Ectodermal cell (in vitro differentiated cells): ENCODE measurements around the gene CACNA1S.
A peak's percentile ranks its signal among the peaks of the same experiment; 100 is the strongest.

ENCODE experiments used
- H3K27ac ChIP-seq: 2 replicates; pipeline ENCODE4 v1.7.0; 2013; ENCODE audit warnings: mild to moderate bottlenecking, low read depth, low read length; ENCODE audit not compliant: insufficient read depth, poor library complexity, severe bottlenecking
- H3K27me3 ChIP-seq: 2 replicates; pipeline ENCODE4 v1.7.0; 2013; ENCODE audit warnings: mild to moderate bottlenecking, low read length; ENCODE audit not compliant: insufficient read depth, control insufficient read depth, poor library complexity, severe bottlenecking
- H3K36me3 ChIP-seq: one replicate; pipeline ENCODE4 v1.7.0; 2013; ENCODE audit warnings: low read length; ENCODE audit not compliant: control insufficient read depth, insufficient read depth
- H3K4me1 ChIP-seq: one replicate; pipeline ENCODE4 v1.7.0; 2013; ENCODE audit warnings: low read length; ENCODE audit not compliant: control insufficient read depth, insufficient read depth
- H3K4me3 ChIP-seq: 2 replicates; pipeline ENCODE4 v1.7.0; 2013; ENCODE audit warnings: low read depth, low read length, control low read depth; ENCODE audit not compliant: insufficient read depth
- H3K9me3 ChIP-seq: 2 replicates; pipeline ENCODE4 v1.7.0; 2013; ENCODE audit warnings: mild to moderate bottlenecking, low read length, moderate library complexity; ENCODE audit not compliant: control insufficient read depth
- WGBS, 2 experiments: methylation state at CpG; one replicate each; pipeline ENCODE4 v1.1.7; 2013; ENCODE audit warnings: missing lambda C conversion rate in 2 of 2; 5-methylcytosine and 5-hydroxymethylcytosine counted together

The CACNA1S gene

DNA sequence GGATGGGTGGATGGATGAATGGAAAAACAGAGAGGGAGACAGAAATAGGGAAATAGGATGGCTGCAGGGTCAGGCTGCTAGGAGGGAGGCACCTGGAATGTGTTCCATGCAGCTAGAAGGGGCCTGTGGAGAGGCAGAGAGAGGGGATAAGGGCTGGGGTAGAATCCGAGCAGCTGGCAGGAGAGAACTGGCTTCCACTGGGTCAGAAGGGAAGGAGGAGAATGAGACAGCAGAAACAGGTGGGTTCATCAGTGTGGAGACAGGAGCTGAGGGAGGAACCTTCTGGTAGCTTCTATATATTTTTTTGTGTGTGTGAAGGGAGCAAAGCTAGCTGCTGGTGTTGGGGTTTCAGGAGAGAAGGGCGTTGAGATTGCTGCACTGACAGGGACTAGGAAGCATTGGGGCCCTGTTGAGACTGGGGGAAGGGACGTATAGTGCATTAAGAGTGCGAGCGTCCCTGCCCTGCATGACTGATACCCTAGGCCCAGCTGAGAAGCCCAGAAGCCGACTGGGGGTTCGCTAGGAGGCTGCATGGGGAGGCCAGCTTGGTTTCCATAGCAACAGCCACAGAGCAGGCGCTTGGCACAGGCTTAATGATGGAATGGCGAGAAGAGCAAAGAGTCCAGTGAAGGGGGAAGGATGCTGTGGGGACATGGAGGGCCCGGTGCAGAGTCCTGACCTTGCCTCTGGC, 73.9 kb downstream of the CACNA1S start:
- no peaks in the 10 kb centered on the region for H3K9me3 ChIP-seq
- H3K36me3 ChIP-seq = no peaks in the 10 kb centered on the region
- no peaks in the 10 kb centered on the region for H3K27me3 ChIP-seq
- 86 to 87% methylated on average over 10 of the region's 10 CpGs for WGBS, 2 experiments
- H3K27ac ChIP-seq = no peak overlapping the region
- peaks cover 7% of the 10 kb centered on the region for H3K4me1 ChIP-seq
- no peak overlapping the region for H3K4me3 ChIP-seq

DNA sequence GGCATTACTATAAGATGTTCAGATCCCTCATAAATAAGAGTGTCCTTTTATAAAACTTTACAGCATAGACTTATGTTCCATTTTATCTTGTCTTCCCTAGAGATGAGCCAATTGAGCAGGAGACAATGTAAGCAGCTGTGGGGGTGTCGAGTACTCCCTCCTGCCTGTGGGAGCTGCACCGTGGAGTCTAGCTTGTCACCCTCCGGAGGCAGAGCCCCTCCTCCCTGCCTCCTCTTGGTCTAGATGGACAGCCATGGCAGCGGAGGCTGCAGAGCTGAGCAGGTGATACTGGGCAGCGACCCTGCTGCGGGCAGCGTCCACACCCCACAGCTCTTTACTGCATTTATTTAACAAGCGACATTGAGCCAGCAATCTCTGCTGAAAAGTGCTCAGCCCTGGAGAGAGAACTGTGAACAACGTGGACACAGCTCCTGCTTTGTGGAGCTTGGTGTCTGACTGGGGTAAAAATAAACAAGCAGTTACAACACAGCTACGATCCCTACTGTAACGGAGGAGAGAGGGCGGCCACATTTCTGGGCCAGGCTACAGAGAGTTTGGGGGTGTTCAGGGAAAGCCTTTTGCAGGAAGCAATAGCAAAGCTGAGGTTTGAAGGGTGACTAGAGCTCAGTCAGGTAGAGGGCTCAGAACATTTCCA, 75.9 kb downstream of the CACNA1S start:
- peaks cover 7% of the 10 kb centered on the region for H3K4me1 ChIP-seq
- no peaks in the 10 kb centered on the region for H3K9me3 ChIP-seq
- H3K36me3 ChIP-seq = no peaks in the 10 kb centered on the region
- H3K4me3 ChIP-seq = no peak overlapping the region
- 88 to 91% methylated on average over 12 of the region's 12 CpGs for WGBS, 2 experiments
- no peaks in the 10 kb centered on the region for H3K27me3 ChIP-seq
- H3K27ac ChIP-seq = no peak overlapping the region

- 87 to 88% methylated on average over 4 of the region's 4 CpGs for WGBS, 2 experiments
- no peaks in the 10 kb centered on the region for H3K27me3 ChIP-seq
- no peaks in the 10 kb centered on the region for H3K9me3 ChIP-seq
- peaks cover 7% of the 10 kb centered on the region for H3K4me1 ChIP-seq
- H3K4me3 ChIP-seq = no peak overlapping the region
- H3K27ac ChIP-seq = no peak overlapping the region
- no peaks in the 10 kb centered on the region for H3K36me3 ChIP-seq
These were observed 77.6 kb downstream of the CACNA1S start for GRCh38 chr1:201034671-201035070.

DNA sequence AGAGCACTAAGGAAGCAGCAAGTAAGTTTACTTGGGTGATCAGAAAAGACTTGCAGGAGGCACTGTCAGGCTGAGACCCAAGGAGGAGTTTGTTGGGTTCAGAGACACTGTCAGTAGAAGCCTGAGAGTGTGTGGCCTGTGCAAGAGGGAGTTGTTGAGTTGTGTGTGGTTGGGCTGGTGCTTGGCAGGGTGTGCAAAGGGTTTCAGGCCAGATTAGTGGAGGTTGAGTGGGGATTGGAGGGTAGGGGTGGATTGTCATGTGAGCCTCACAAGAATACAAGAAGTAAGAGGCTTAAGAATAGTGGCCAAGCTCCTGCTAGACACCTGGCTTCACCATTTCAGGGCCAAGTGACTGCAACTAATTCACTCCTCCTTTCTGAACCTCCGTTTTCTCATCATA, 79.8 kb downstream of the CACNA1S start:
- WGBS, 2 experiments = 88% methylated on average over 1 of the region's 1 CpG; no CpG with 5 or more reads in 1 of the 2 experiments
- no peaks in the 10 kb centered on the region for H3K4me1 ChIP-seq
- H3K36me3 ChIP-seq = no peaks in the 10 kb centered on the region
- no peak overlapping the region for H3K4me3 ChIP-seq
- H3K27ac ChIP-seq = no peak overlapping the region
- H3K27me3 ChIP-seq = no peaks in the 10 kb centered on the region
- no peaks in the 10 kb centered on the region for H3K9me3 ChIP-seq

DNA sequence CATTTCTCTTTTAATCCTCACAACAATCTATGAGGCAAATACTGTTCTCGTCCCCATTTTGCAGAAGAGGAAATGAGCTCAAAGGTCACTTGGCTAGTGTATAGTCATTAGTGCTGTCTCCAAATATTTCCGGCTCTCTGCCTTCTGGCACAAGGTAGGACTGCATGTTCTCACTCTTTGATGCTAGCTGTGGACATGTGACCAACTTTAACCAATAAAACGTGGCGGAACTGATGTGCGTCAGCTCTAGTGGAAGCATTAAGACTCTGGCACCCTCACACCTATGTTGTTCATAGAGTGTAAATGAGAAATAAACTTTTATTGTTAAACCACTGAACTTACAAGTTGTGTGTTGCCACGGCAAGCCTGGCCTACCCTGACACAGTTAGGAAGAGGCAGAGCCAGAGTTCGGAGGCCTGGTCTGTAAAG, 83.8 kb downstream of the CACNA1S start:
- Histone ChIP-seq H3K27ac (no peak overlapping the region), H3K27me3 (no peaks in the 10 kb centered on the region), H3K4me3 (no peak overlapping the region), H3K4me1 (peaks cover 8% of the 10 kb centered on the region), H3K36me3 (no peaks in the 10 kb centered on the region), H3K9me3 (no peaks in the 10 kb centered on the region)
- WGBS, 2 experiments = 94 to 95% methylated on average over 7 of the region's 7 CpGs

- 74 to 90% methylated on average over 1 to 3 of the region's 3 CpGs for WGBS, 2 experiments
- H3K9me3 ChIP-seq = no peaks in the 10 kb centered on the region
- no peak overlapping the region for H3K27ac ChIP-seq
- H3K4me3 ChIP-seq = no peak overlapping the region
- H3K36me3 ChIP-seq = no peaks in the 10 kb centered on the region
- H3K4me1 ChIP-seq = peaks cover 19% of the 10 kb centered on the region
- H3K27me3 ChIP-seq = peaks cover 14% of the 10 kb centered on the region
These were observed 85.4 kb downstream of the CACNA1S start for GRCh38 chr1:201026836-201027235.

GRCh38 chr1:201026234-201026633, 86.0 kb downstream of the CACNA1S start:
- 91 to 92% methylated on average over 3 of the region's 3 CpGs for WGBS, 2 experiments
- no peak overlapping the region for H3K4me3 ChIP-seq
- no peak overlapping the region for H3K27ac ChIP-seq
- H3K9me3 ChIP-seq = no peaks in the 10 kb centered on the region
- H3K36me3 ChIP-seq = no peaks in the 10 kb centered on the region
- peaks cover 15% of the 10 kb centered on the region for H3K27me3 ChIP-seq
- H3K4me1 ChIP-seq = peaks cover 25% of the 10 kb centered on the region

DNA sequence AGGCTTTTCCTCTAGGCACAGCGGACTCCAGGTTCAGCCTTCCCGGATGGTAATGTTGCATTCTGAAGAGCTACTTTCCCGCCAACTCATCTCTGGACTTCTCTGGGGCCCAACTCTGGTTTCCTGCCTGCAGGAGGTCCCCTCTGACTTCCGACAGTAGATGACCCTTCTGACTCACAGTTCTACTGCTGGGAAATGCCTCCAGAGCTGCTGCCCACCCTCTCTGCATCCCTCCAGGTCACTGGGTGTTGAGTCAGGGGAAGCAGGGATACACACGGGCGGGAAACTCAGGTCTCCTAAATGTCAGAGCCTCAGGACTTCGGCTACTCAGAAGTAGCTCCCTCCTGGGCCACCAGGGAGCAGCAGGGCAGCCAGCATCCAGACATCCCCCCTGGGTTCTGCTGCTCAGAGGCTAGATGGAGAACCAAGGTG, 86.6 kb downstream of the CACNA1S start:
- H3K36me3 ChIP-seq = no peaks in the 10 kb centered on the region
- WGBS, 2 experiments = 66 to 70% methylated on average over 7 of the region's 7 CpGs
- H3K27me3 ChIP-seq = peaks cover 15% of the 10 kb centered on the region
- H3K27ac ChIP-seq = no peak overlapping the region
- peaks cover 31% of the 10 kb centered on the region for H3K4me1 ChIP-seq
- no peak overlapping the region for H3K4me3 ChIP-seq
- H3K9me3 ChIP-seq = no peaks in the 10 kb centered on the region

DNA sequence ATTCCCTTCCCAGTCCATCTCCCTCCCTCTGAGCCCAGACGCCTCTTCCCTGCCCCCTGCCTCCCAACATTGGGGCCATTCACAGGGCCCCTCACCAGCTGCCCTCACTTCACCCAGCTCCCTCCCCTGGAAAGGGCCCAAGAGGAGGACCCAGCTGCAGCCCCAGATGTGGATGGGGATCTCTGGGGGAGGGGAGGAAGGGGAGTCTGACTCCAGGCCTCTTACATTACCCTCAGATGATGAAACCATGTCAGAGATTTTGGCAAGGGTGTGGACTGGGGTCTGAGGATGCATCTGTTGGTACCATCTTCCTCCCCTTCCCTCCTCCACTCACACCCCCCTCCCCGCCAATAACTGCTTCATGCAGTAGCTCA, 87.6 kb downstream of the CACNA1S start:
- Histone ChIP-seq H3K9me3 (no peaks in the 10 kb centered on the region), H3K36me3 (no peaks in the 10 kb centered on the region), H3K4me3 (no peak overlapping the region), H3K27me3 (peaks cover 15% of the 10 kb centered on the region), H3K4me1 (peaks cover 39% of the 10 kb centered on the region), H3K27ac (no peak overlapping the region)
- WGBS, 2 experiments = 70 to 71% methylated on average over 2 of the region's 2 CpGs

DNA sequence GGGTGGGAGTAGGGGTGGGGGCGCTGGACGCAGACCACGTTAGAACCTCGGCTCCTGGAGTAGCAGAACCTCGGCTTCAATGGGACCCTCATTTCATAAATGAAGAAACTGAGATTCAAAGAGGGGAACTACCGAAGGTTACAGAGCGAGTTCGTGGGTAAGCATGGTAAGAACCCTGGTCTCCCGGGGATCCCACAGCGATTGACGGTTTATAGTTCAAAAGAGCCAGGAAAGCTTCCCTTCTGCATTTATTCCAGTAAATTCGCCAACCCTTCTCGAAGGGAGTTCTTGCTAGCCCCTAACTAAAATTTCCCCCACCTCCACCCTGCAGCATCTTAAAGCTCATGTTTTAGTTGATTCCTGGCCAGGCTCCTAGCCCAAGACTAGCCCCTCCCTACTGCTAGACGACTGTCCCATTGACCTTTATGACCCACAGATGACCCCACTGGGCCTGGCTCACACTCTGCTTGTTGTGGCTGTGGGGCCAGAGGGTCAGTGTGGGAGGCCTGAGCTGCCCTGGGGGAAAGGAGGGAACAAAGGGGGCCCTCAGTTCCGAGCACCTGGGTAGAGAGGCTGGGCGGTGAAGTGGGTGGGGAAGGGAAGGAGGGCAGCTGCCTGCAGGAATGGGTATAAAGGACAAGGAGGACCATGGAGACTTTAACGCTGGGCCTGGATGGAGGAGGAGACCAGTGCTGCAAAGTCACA, 88.2 kb downstream of the CACNA1S start:
- Histone ChIP-seq H3K9me3 (no peaks in the 10 kb centered on the region), H3K36me3 (no peaks in the 10 kb centered on the region), H3K4me1 (peaks cover 39% of the 10 kb centered on the region), H3K4me3 (peak overlapping the region; percentile 22), H3K27me3 (peaks cover 15% of the 10 kb centered on the region), H3K27ac (no peak overlapping the region)
- WGBS, 2 experiments = 21 to 24% methylated on average over 17 of the region's 17 CpGs
